A549 (cell line): ENCODE measurements around the gene CNTN2. TPM values are rescaled to one million over a fixed set of nuclear protein-coding genes. Genes with fewer than 3 reads are reported as not detected.

Experiments
- ATAC-seq, 2 experiments: fragments of 200-7000 bp in 1 of 2; fragments of >200 bp in 1 of 2; cut with Nextera tagmentation in 1 of 2; cut with Tn5 transposase in 1 of 2; 3 replicates each; pipeline versions ENCODE4 v1.8.0 to v1.9.1; 2018 to 2020; ENCODE audit warnings: mild to moderate bottlenecking in 1 of 2, moderate library complexity in 1 of 2
- CTCF ChIA-PET: fragments of 300-600 bp; sonication (Branson Sonifier 250); formaldehyde crosslinking; extraction: SDS; loops from one replicate; lab custom pipeline; 2021; ENCODE audit warnings: antibody characterized with exemption, inconsistent platforms; lab: Yijun Ruan, JAX
- POLR2A ChIA-PET: fragments of 350-600 bp; formaldehyde crosslinking; extraction: SDS; loops from one replicate; lab custom pipeline; 2021; ENCODE audit warnings: antibody characterized with exemption, inconsistent platforms; lab: Yijun Ruan, JAX
- DNase-seq, 2 experiments: peaks; one replicate each; pipeline versions ENCODE4 v3.0.0 to v3.0.0-alpha.2; 2011 to 2016; ENCODE audit warnings: low read depth in 1 of 2, low spot score in 1 of 2
- FAIRE-seq: peaks from 2 replicates; lab custom pipeline; 2011; peaks lifted over from hg19 to GRCh38; lab: Jason Lieb, UNC
- H3K27ac ChIP-seq, 2 experiments: fragments of >200 bp; sonication (Bioruptor Twin); formaldehyde crosslinking; 3 replicates each; pipeline ENCODE4 v1.5.1; 2016 to 2017
- H3K4me1 ChIP-seq: fragments of >200 bp; sonication (Bioruptor Twin); formaldehyde crosslinking; 3 replicates; pipeline ENCODE4 v1.6.1; 2016
- H3K4me2 ChIP-seq: fragments of >200 bp; sonication (Bioruptor Twin); formaldehyde crosslinking; 3 replicates; pipeline ENCODE4 v1.6.1; 2016
- H3K4me3 ChIP-seq: fragments of >200 bp; sonication (Bioruptor Twin); formaldehyde crosslinking; 3 replicates; pipeline ENCODE4 v1.5.1; 2016
- H3K9me3 ChIP-seq: fragments of >200 bp; sonication (Bioruptor Twin); formaldehyde crosslinking; 3 replicates; pipeline ENCODE4 v1.6.1; 2016
- BCL3 ChIP-seq: fragments of >200 bp; sonication (Bioruptor Twin); formaldehyde crosslinking; IDR thresholded peaks from 3 replicates; pipeline ENCODE4 v1.6.1; 2016
- CBX8 ChIP-seq: fragments of 200-600 bp; sonication (generic); IDR thresholded peaks from 2 replicates; pipeline ENCODE4 v1.6.1; 2016
- CTCF ChIP-seq: fragments of >200 bp; sonication (Bioruptor Twin); formaldehyde crosslinking; IDR thresholded peaks from 3 replicates; pipeline ENCODE4 v1.5.1; 2016
- ELK1 ChIP-seq: fragments of 150-350 bp; IDR thresholded peaks from 2 replicates; pipeline ENCODE4 v1.6.1; 2014; ENCODE audit warnings: low read depth, mild to moderate bottlenecking, low read length
- EP300 ChIP-seq, 2 experiments: fragments of >200 bp; sonication (Bioruptor Twin); formaldehyde crosslinking; IDR thresholded peaks; 2 replicates in 1 of 2; 3 replicates in 1 of 2; pipeline ENCODE4 v1.6.1; 2016 to 2017
- FOSL2 ChIP-seq, 2 experiments: fragments of 450-650 bp in 1 of 2; fragments of >200 bp in 1 of 2; sonication (Bioruptor Twin) in 1 of 2; formaldehyde crosslinking; IDR thresholded peaks; 2 replicates each; pipeline versions ENCODE4 v1.5.0 to v1.6.1; 2016 to 2020; ENCODE audit warnings: mild to moderate bottlenecking in 1 of 2, moderate library complexity in 1 of 2
- FOXS1 ChIP-seq: fragments of 250-450 bp; sonication (Bioruptor Pico); IDR thresholded peaks from 2 replicates; pipeline ENCODE4 v1.5.0; 2020; ENCODE audit warnings: mild to moderate bottlenecking, moderate library complexity
- HDAC2 ChIP-seq: fragments of 200-600 bp; sonication (generic); IDR thresholded peaks from 2 replicates; pipeline ENCODE4 v1.6.1; 2016
- HEYL ChIP-seq: fragments of 250-450 bp; sonication (Bioruptor Pico); IDR thresholded peaks from 2 replicates; pipeline ENCODE4 v1.8.0; 2021; ENCODE audit warnings: mild to moderate bottlenecking, moderate library complexity
- HOXB13 ChIP-seq: fragments of 250-450 bp; sonication (Bioruptor Pico); IDR thresholded peaks from 2 replicates; pipeline ENCODE4 v1.5.0; 2020; ENCODE audit warnings: low read depth, mild to moderate bottlenecking, moderate library complexity
- KDM1A ChIP-seq: fragments of 200-600 bp; sonication (generic); IDR thresholded peaks from 2 replicates; pipeline ENCODE4 v1.6.1; 2016; ENCODE audit warnings: low read depth, mild to moderate bottlenecking
- MAX ChIP-seq: IDR thresholded peaks from 2 replicates; pipeline ENCODE4 v1.6.1; 2012
- NR3C1 ChIP-seq: fragments of >200 bp; sonication (Bioruptor Twin); formaldehyde crosslinking; IDR thresholded peaks from 3 replicates; pipeline ENCODE4 v1.6.1; 2017
- PHF8 ChIP-seq: fragments of 200-600 bp; sonication (generic); IDR thresholded peaks from 2 replicates; pipeline ENCODE4 v1.6.1; 2016; ENCODE audit warnings: low read depth, mild to moderate bottlenecking, antibody characterized with exemption, moderate library complexity, borderline replicate concordance
- POLR2A ChIP-seq: IDR thresholded peaks from 2 replicates; pipeline ENCODE4 v1.6.1; 2012; ENCODE audit warnings: mild to moderate bottlenecking, low read length
- POLR2AphosphoS2 ChIP-seq: conservative IDR thresholded peaks from 2 replicates; pipeline ENCODE4 v1.6.1; 2012; ENCODE audit warnings: low read length, improper control_type of control experiment, inconsistent platforms
- REST ChIP-seq: fragments of 200-600 bp; sonication (generic); IDR thresholded peaks from 2 replicates; pipeline ENCODE4 v1.6.1; 2016; ENCODE audit warnings: antibody characterized with exemption, mild to moderate bottlenecking, moderate library complexity
- RNF2 ChIP-seq: fragments of 200-600 bp; sonication (generic); IDR thresholded peaks from 2 replicates; pipeline ENCODE4 v1.6.1; 2016; ENCODE audit warnings: low read depth, mild to moderate bottlenecking, antibody characterized with exemption, moderate library complexity, borderline replicate concordance
- TFCP2L1 ChIP-seq: fragments of 250-450 bp; sonication (Bioruptor Pico); IDR thresholded peaks from 2 replicates; pipeline ENCODE4 v1.5.0; 2021; ENCODE audit warnings: mild to moderate bottlenecking
- USF2 ChIP-seq: fragments of 450-650 bp; IDR thresholded peaks from 2 replicates; pipeline ENCODE4 v1.6.1; 2014; ENCODE audit warnings: antibody characterized with exemption
- ZC3H11A ChIP-seq: fragments of 450-650 bp; IDR thresholded peaks from 2 replicates; pipeline ENCODE4 v1.6.1; 2014; ENCODE audit warnings: antibody characterized with exemption, mild to moderate bottlenecking
- WGBS: methylation state at CpG from one replicate; pipeline ENCODE4 v1.1.6; 2017; ENCODE audit errors: missing lambda C conversion rate; 5-methylcytosine and 5-hydroxymethylcytosine counted together
- polyA plus RNA-seq, 4 experiments: library from polyadenylated mRNA; depleted of rRNA in 3 of 4; stranded (reverse); fragments of >200 nt; fragmentation: RNase III in 1 of 4; extraction: RNeasy Plus Mini Kit Qiagen cat#74134 plus additional on column Dnase treatment in 1 of 4; gene quantifications; 2 replicates in 3 of 4; 3 replicates in 1 of 4; pipeline ENCODE4 v1.2.3, GENCODE V29; 2011 to 2017

CNTN2 gene
- polyA plus RNA-seq, 2 of the 4 experiments (the other 2 are of a cell fraction): not detected

- no peak for TF ChIP-seq REST
- no peak for TF ChIP-seq KDM1A
- TF ChIP-seq TFCP2L1 (CRISPR knock-in tag): no peak
- no peak for TF ChIP-seq POLR2A
- TF ChIP-seq ELK1: no peak
Observed at GRCh38 chr1:205017766-205018165, 25.2 kb upstream of the CNTN2 start (continued).

GRCh38 chr1:205018381-205018780 lies 24.6 kb upstream of the CNTN2 start:
- Histone ChIP-seq H3K4me2 (no peak overlapping the region), H3K9me3 (no peaks in the 10 kb centered on the region), H3K27ac (no peak overlapping the region), H3K4me1 (no peaks in the 10 kb centered on the region), H3K4me3 (no peak overlapping the region)
- no peak for FAIRE-seq
- WGBS: 13% methylated on average over 2 of the region's 2 CpGs
- ATAC-seq: no peak
- TF ChIP-seq ZC3H11A (no peak), HDAC2 (no peak), NR3C1 (no peak), FOXS1 (CRISPR knock-in tag) (no peak), PHF8 (no peak)
- POLR2A ChIA-PET: no interaction called here
- no peak for DNase-seq
- CTCF ChIA-PET: interaction anchor here (0.9 to 3.7 kb wide), 2 partner anchors 43 to 85 kb away, joined by 3 to 22 read pairs; no protein-coding TSS in a partner anchor

GRCh38 chr1:205020466-205020865 lies 22.5 kb upstream of the CNTN2 start:
- Histone ChIP-seq H3K4me1 (no peaks in the 10 kb centered on the region), H3K27ac (no peak overlapping the region), H3K9me3 (no peaks in the 10 kb centered on the region), H3K4me3 (no peak overlapping the region), H3K4me2 (no peak overlapping the region)
- TF ChIP-seq BCL3 (no peak), POLR2AphosphoS2 (no peak), MAX (no peak), CTCF (no peak), CBX8 (no peak), EP300 (IDR thresholded peaks at IDR 0.05) (no peak), HEYL (CRISPR knock-in tag) (no peak), HOXB13 (CRISPR knock-in tag) (no peak), USF2 (no peak), ZC3H11A (no peak), RNF2 (no peak), FOSL2 (IDR thresholded peaks at IDR 0.05) (no peak), FOSL2 (CRISPR knock-in tag; IDR thresholded peaks at IDR 0.05) (no peak)
- ATAC-seq (no peak), FAIRE-seq (no peak), DNase-seq (no peak)
- ChIA-PET POLR2A (no interaction called here), CTCF (interaction anchor here (1.4 to 3.7 kb wide), 3 partner anchors 9 to 41 kb away, joined by 3 to 22 read pairs (median 6); no protein-coding TSS in a partner anchor)
- 75% methylated on average over 9 of the region's 9 CpGs for WGBS
